GM21515 (cell line): ENCODE measurements around the gene SMAD3.
"Not testable (repeated sequence)": the region's sequence is repeated elsewhere in the genome, so short reads cannot be mapped to it uniquely, and the experiment has no call there.

ENCODE experiments used
- ATAC-seq: cut with Tn5 transposase; IDR thresholded peaks from one replicate; pipeline ENCODE4 v1.9.1; 2021; ENCODE audit not compliant: unreplicated experiment

SMAD3 gene

GRCh38 chr15:67107014-67107812, 41.8 kb downstream of the SMAD3 start:
- no peak for ATAC-seq

- ATAC-seq, result no peak
Measured at GRCh38 chr15:67108122-67108961, 42.9 kb downstream of the SMAD3 start.

- ATAC-seq, result no peak
Measured at GRCh38 chr15:67109141-67110034, 44.0 kb downstream of the SMAD3 start.

GRCh38 chr15:67110361-67110781, 45.0 kb downstream of the SMAD3 start:
- no peak for ATAC-seq

- ATAC-seq, result no peak
Measured at GRCh38 chr15:67110958-67111864, 45.8 kb downstream of the SMAD3 start.

GRCh38 chr15:67114046-67114445, 48.6 kb downstream of the SMAD3 start:
- ATAC-seq, result no peak

GRCh38 chr15:67114846-67115585, 49.6 kb downstream of the SMAD3 start:
- no peak for ATAC-seq

GRCh38 chr15:67115586-67115969, 50.2 kb downstream of the SMAD3 start:
- ATAC-seq, result no peak

GRCh38 chr15:67116742-67117141, 51.3 kb downstream of the SMAD3 start:
- no peak for ATAC-seq

GRCh38 chr15:67117370-67117769, 52.0 kb downstream of the SMAD3 start:
- no peak for ATAC-seq

- no peak for ATAC-seq
Measured at GRCh38 chr15:67118808-67119207, 53.4 kb downstream of the SMAD3 start.

GRCh38 chr15:67119238-67119846, 53.9 kb downstream of the SMAD3 start:
- ATAC-seq, result no peak

- no peak for ATAC-seq
Measured at GRCh38 chr15:67120009-67120838, 54.8 kb downstream of the SMAD3 start.

GRCh38 chr15:67120839-67121643, 55.6 kb downstream of the SMAD3 start:
- no peak for ATAC-seq

- ATAC-seq, result no peak
Measured at GRCh38 chr15:67121644-67122605, 56.5 kb downstream of the SMAD3 start.

- not testable (repeated sequence) for ATAC-seq
Measured at GRCh38 chr15:67122816-67123215, 57.4 kb downstream of the SMAD3 start.
